ENCODE results near the gene PPP1R13B.

DNA sequence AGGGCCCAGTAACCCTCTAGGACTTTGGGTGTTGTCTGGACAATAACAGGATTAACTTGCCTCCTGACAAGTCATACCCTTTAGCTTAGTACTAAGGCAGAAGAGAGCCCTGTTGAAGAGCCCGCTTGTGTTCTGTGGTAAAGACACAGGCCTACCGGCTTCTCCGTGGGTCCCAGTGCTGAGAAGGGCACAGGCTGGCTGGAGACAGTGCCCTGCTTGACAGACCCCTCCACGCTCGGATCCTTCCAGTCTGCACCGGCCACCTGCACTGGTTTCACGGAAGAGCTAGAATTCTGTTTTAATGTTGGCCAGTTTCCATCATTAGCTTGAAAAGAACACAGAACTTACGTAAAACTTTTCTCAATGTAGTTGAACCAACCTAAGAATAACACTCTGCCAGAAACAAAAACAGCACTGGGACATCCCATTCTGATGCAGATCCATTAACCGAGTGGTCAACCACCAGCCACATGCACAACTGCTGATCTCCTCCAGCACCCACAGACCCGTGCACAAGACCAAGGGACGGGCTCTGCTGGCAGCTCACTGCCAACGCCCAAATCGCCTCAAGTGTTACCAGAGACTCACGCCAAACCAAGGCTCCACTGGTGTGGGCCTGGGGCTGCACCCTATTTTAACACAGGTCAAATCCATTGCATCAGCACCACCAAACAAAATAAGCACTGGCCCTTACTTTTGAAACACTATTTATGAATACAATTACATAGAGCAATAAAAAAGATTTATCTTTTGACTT is 104.7 kb downstream of the PPP1R13B start:
- TF ChIP-seq POLR2A (IDR thresholded peaks at IDR 0.05; ENCODE audit: low read depth): no peak
- TF ChIP-seq EP300 (IDR thresholded peaks at IDR 0.05): no peak
- TF ChIP-seq, protein P1, sequence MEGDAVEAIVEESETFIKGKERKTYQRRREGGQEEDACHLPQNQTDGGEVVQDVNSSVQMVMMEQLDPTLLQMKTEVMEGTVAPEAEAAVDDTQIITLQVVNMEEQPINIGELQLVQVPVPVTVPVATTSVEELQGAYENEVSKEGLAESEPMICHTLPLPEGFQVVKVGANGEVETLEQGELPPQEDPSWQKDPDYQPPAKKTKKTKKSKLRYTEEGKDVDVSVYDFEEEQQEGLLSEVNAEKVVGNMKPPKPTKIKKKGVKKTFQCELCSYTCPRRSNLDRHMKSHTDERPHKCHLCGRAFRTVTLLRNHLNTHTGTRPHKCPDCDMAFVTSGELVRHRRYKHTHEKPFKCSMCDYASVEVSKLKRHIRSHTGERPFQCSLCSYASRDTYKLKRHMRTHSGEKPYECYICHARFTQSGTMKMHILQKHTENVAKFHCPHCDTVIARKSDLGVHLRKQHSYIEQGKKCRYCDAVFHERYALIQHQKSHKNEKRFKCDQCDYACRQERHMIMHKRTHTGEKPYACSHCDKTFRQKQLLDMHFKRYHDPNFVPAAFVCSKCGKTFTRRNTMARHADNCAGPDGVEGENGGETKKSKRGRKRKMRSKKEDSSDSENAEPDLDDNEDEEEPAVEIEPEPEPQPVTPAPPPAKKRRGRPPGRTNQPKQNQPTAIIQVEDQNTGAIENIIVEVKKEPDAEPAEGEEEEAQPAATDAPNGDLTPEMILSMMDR (IDR thresholded peaks at IDR 0.05): no peak
- peak in 1 of 2 donors; percentile 21 for TF ChIP-seq POLR2AphosphoS5 (IDR thresholded peaks at IDR 0.05)
